Activated CD4-positive, alpha-beta T cell treated with anti-CD3 and anti-CD28 coated beads, Interleukin-10, Interleukin-2, amounts not matched to agents 100 ng/mL and 50 ng/mL, durations not matched to agents 16 hours and 8 hours (primary cell): ENCODE results near the gene EFCAB8.
A peak's percentile ranks its signal among the peaks of the same experiment; 100 is the strongest.
"Not testable (repeated sequence)": the region's sequence is repeated elsewhere in the genome, so short reads cannot be mapped to it uniquely, and the experiment has no call there.

Experiments
- DNase-seq: peaks from one replicate; pipeline ENCODE4 v3.0.0-alpha.2; 2020

EFCAB8 gene

DNA sequence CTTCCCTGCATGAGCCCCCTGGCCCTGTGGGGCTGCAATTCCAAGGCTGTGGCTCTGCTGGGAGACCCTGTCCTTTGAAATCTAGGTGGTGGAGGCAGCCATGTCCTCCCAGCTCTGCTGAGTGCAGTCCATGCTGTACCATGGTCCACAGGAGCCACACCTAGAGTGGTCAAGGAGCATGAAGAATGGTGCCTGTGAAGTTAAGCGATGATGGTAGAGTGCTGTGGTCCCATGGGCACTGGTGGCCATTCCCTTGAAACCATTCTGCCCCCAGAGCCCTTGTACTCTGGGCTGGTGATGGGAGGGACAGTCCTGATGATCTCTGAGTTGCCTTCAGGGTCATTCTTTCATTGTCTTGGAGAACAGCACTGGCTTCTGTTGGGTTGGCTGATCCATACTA is 55.3 kb downstream of the EFCAB8 start:
- no peak for DNase-seq

DNA sequence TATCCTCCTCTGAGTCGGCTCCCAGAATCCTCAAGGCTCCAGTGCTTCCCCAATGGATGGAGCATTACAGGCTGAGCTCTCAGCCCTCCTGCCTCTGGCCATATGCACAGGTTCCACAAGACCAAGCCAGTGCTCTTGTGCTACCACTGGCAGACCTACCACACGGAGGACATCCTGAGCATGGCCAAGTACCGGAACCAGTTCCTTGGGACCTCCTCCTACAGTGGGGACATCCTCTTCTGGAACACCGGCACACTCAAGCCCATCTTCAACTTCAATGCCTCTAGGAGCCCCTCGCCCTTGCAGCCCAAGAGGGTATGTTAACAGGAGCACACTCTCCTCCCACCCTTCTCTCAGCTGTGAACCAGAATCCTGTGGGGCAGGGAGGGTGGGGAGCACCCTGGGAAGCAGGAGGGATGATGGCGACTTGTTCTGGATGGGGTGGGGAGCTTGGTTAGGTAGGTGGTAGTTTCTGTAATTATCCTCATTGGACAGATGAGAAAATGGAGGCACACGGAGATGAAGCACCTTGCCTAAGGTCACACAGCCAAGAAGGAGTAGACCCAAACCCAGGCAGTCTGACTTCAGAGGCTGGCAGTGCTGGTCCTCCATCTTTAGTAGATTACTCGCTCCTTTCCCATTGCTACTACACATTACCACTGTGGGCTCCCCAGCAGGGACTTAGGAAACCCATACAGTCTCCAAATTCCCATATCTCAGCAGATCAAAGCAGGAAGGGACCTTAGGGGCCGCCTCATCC is 58.6 kb downstream of the EFCAB8 start:
- DNase-seq: no peak

DNA sequence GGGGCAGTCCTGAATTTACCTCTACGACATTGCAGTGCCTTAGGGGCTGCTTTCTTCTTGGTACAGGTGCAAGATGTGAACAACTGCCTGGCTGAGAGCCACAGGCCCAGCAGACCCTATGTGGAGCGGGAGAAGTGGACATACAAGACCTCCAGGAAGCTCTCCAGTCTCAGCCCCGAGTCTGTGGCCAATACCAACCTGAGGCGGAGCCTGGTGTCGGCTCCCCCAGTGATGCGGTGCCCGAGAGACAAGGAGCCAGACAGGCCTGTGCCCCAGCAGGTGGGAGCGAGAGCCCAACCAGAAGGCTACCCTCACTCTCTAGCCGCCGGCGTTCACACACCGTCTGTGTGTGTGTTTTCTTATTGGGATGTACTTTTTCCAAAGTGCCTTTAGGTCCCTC is 59.6 kb downstream of the EFCAB8 start:
- DNase-seq: no peak

DNA sequence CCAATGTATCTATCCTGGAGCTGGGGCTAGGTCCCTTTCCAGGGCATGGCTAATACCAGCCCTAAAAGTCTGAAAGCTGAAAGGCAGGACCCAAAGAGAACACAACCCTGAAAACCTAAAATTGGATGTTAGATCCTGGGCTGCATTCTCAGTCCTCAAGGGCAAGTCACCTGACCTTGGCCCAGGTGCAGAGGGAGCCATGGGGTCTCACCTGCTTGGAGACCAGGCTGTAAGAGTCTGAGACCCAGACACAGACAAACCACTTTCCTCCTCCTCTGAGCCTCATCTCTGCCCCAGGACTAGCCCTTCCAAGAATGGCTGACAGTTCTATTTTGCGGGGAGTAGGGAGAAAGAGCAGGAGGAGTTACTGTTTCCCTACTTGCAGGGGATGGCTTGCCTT is 60.0 kb downstream of the EFCAB8 start:
- DNase-seq: no peak

DNA sequence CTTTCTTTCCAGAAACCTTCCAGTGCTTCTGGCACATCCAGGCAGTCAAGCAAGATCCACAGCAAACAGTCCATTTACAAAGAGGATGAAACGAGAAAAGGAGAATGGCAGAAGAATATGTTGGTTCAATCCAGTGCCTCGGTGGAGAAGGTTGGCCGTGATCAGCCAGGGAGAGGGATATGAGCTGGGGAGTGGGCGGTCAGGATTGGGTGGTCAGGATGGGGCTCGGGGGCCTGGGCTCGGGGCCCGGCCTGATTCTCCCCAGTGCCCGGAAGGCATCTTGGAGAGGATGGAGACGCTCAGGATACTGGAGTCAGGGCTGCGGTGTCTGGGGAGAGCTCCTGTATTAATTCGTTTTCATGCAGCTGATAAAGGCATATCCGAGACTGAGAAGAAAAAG is 61.3 kb downstream of the EFCAB8 start:
- no peak for DNase-seq

DNA sequence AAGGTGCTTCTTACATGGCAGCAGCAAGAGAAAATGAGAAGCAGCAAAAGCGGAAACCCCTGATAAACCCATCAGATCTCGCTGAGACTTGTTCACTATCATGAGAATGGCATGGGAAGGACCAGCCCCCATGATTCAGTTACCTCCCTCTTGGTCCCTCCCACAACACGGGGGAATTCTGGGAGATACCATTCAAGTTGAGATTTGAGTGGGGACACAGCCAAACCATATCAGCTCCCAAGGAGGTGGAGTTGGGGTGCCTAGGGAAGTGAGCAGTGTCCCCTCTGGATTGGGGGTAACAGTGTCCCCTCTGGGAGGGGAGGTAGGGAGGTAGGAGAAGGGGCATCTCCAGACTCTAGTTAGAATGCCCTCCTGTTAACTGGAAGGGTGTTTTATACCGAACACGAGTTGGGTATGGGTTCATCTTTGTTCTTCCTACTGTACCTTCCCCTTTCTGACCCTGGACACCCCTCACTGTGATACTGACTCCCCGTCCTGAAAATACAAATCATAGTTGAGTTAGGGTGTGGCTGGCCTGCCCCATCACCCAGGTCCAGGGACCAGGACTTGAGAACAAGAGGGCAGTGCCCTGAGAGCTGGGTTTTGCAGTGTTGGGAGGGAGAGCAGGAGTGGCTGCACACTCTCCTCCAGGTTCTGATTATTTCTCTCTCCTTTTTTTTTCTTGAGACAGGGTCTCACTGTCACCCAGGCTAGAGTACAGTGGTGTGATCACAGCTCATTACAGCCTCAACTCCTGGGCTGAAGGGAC is 62.0 kb downstream of the EFCAB8 start:
- DNase-seq: no peak

DNA sequence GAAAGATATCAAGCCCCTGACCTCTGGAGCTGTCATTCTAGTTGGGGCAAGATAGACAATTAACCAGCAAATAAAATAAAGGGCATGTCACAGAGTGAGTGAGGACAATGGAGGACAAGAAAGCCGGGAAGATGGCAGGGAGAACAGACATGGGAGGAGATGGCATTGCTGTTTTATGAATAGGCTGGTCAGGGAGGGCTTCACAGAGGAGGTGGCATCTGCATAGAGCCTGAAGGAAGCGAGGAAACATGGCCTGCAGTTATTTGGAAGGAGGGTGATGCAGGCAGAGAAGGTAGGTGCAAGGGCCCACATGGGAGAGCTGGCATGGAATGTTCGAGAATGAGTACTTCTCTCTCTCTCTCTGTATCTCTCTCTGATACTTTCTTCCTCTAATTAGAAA is 63.7 kb downstream of the EFCAB8 start:
- DNase-seq: no peak

DNA sequence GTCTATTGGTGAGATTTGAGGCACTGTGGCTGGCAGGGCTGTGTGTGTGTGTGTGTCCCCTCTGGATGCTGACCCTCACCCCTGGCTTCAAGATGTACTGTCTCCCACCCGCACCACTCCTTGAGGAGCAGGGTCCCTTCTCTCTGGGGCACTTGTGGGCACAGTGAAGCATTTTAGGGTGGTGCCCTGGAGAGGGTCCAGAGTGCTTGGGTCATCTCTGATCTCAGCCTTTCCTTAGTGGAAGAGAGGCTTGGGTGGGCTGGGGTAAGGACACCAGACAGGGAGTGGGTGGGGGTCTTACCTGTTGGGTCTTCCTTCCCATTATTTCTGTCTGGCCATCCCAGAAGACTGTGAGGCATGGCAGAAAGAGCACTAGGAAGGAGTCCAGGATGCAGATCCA is 66.1 kb downstream of the EFCAB8 start:
- no peak for DNase-seq

DNA sequence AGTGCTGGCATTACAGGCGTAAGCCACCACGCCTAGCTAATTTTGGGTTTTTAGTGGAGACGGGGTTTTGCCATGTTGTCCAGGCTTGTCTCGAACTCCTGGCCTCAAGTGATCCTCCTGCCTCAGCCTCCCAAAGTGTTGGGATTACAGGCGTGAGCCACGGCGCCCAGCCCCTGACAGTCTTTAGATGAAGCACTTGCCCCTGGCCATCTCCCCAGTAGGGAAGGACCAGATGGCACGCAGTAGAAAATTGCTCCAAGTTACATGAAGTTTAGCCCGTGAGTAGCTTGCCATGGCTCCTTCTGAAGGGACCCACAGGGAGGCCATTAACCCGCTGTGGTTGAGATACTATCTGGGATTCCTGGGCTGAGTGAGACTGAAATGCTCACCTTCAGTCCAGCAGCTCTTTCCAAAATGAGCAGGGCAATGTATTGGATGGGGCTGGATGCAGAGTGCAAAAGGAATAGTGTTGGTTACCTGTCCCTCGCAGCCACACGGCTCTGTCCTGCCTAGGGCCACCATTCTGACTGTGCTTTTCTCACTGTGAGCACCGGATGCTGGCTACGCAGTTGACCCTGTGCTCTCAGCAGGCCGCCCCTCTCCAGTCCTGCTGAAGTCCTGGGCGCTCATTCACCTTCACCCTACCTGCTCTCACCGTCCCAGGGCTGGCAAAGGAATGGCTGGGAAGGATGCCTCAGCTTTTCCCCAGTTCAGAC is 66.9 kb downstream of the EFCAB8 start:
- no peak for DNase-seq

DNA sequence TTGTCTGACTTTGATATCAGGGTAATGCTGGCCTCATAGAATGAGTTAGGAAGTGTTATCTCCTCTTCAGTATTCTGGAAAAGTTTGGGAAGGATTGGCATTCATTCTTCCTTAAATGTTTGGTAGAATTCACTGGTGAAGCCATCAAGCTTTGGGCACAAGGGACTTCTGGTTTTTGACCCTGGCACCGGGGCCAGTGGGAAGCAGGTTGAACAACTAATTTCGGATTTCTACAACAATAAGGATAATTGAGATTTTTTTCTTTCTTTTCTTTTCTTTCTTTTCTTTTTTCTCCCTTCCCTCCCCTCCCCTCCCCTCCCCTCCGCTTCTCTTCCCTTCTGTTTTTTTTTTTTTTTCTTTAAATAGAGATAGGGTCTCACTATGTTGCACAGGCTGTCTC is 70.4 kb downstream of the EFCAB8 start:
- no peak for DNase-seq

DNA sequence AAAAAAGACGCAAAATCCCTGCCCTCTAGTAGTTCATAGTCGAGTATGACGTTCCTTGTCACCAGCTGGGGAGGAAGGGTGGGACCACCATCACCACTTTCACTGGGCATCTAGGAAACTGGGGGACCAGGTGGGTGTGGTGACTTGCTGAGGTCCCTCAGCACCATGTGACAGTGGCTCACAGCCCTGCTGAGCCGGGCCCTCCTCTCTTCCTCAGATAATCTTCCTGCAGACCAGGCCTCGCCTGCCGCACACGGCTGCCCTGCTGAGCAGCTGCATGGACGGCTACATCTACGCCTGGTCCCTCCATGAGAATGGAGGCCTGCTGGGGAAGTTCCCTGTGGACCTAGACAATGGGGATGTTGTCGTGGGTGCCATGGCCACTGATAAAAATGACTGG is 71.5 kb downstream of the EFCAB8 start:
- DNase-seq: no peak

DNA sequence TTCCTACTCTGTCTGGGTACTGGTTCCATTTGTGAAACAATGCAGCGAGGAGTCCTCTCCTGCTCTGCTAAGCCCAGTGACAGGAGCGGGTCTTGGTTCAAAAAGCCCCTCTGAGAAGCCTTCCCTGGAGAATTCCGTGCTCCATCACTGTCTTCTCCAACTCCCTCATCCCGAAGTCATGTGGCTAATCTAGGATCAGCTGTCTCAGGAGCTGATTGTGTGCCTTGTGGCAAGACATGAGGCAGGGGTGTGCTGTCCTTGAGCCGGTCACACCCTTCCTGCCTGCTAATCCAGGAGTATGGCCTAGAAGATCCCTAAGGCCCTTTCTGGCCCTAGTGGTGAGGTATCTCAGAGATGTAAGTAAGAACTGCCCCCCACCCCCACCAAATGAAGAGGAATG is 72.0 kb downstream of the EFCAB8 start:
- DNase-seq: no peak

DNA sequence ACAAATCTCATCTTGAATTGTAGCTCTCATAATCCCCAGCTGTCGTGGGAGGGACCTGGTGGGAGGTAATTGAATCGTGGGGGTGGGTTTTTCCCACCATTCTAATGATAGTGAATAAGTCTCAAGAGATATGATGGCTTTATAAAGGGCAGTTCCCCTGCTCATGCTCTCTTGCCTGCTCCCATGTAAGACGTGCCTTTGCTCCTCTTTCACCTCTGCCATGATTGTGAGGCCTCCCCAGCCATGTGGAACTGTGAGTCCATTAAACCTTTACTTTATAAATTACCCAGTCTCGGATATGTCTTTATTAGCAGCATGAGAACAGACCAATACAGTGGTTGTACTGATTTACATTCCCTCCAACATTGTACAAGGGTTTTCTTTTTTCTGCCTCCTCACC is 75.9 kb downstream of the EFCAB8 start:
- DNase-seq: no peak

DNA sequence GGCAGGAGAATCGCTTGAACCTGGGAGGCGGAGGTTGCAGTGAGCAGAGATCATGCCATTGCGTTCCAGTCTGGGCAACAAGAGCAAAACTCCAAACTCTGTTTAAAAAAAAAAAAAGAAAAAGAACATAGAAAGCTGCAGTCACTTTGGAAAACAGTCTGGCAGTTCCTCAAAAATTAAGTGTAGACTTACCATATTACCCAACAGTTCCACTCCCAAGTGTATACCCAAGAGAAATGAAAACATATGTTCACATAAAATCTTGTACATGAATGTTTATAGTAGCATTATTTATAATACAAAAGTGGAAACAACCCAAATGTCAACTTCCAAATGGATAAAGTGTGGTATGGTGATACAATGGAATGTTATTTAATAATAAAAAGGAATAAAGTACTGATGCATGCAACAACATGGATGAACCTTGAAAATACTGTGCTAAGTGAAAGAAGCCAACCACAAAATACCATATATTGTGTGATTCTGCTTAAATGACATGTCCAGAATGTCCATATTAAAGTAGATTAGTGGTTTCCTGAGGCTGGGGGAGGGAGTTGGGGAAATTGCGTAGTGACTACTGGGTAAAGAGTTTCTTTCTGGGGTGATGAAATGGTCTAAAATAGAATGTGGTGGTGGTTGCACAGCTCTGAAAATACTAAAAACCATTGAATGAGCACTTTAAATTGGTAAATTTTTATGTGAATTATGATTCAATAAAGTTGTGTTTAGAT is 82.6 kb downstream of the EFCAB8 start:
- no peak for DNase-seq

DNA sequence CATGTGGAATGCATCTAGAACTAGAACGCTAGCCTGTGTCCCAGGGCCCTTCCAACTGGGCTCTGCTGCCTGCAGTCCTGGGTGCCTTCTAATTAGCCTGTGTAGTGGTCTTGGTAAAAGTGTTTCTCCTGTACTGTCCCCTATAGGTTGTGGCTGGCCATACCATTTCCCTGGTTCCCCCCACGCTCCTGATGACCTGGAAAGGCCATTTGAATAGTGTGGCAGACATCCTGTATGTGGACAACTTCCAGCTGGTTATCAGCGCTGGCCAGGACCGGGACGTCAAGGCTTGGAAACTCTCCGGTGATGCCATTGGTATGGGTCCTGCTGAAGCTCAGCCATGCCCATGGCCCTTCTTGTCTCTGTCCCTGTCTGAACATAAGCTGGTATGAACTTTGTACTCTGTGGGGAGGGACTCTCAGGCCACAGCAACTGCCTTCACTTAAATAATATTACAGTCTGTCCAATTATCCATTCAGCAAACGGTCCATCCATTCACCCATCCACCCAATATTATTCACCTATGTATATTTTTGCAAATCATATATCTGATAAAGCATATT is 84.8 kb downstream of the EFCAB8 start:
- no peak for DNase-seq

DNA sequence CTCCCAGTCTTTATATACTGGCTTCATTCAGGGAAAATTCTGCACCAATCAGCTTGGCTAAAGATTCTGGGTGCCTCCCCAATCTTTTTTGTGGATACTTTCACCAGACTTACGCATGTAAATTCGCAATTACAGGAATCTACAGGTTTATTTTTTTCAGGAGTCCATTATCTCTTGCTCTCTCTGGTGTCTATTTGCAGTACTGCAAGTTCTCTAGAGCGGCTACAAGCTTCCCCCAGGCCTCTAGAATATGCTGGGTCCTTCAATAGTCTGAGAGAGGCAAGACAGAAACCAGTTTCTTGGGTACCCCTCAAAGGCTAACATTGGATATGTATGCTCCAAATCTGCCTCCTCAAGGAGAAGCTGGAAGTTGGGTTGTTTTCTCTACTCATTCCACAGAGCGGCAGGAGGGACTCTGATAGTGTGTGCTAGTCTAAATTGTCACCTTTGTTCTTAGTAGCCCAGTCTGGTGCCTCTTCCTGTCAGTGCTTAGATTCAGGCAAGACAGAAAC is 87.0 kb downstream of the EFCAB8 start:
- DNase-seq: peak; percentile 51

DNA sequence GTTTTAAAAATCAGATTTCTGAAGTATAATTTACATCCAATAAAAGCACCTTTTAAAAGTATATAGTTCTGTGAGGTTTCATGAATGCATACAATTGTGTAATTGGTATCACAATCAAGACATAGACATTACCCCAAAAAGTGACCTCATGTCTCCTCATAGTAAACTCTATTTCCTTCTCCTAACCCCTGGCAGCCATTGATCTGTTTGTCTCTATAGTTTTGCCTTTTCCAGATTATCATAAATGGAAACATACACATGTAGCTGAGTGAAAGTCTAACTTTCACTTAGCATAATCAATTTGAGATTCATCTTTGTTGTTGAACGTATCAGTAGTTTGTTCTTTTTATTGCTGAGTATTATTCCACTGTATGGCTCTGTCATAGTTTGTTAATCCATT is 87.9 kb downstream of the EFCAB8 start:
- no peak for DNase-seq

DNA sequence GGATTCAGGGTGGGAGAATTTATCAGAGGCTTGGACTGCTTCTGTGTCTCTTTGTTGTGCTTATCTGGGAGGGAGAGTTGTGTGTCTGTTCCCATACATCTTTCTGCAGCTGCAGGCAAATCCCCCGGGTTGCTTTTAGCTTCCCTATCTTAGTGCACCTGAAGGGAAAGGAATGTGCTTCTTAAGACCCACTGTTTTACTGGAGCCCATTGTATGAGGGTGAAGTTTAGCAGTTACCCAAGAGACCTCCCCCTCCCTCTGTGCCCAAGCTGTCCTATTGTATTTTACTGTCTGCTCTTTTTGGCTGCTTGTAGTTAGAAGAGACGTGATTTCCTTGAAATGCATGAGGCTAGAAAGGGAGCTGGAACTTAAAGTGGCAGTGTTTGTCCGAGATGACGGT is 91.8 kb downstream of the EFCAB8 start:
- DNase-seq: not testable (repeated sequence)

DNA sequence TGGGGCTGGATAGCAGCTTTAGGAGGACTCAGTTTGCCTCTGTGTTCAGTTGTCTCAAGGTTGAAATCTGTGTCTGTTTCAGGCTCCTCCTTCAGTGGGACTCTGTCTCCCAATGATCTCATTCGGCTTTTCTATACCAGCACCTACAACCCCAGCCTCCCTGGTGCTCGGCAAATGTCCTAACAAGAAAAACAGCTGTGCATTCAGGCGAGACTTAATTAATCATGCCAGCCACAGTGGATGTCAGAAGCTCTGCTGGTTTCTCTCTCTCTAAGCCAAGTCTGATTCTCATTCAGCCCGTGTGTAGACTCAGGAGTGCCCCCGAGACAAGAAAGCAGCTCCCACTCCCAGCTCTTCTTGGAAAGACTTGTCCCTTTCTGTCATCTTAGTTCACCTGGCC is 98.7 kb downstream of the EFCAB8 start:
- DNase-seq: no peak

DNA sequence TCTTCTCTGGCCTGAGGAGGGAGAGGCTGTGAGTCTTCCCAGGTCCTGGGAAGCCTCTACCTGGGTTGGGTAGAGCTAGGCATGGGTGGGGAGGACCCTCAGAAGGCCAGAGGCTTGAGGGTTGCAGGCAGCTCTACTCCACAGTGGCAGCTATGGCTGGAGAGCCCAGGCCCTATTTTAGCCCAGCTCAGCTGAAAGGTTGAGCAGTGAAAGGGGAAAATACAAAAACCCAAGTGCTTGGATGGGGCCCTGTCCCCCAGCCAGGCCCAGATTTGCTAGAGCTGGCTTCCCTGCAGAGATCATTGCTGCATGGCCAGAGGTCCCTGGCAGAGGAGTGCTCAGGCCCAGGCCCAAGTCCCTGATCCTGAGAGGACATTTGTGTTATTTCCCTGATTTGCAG is 99.9 kb downstream of the EFCAB8 start:
- no peak for DNase-seq

DNA sequence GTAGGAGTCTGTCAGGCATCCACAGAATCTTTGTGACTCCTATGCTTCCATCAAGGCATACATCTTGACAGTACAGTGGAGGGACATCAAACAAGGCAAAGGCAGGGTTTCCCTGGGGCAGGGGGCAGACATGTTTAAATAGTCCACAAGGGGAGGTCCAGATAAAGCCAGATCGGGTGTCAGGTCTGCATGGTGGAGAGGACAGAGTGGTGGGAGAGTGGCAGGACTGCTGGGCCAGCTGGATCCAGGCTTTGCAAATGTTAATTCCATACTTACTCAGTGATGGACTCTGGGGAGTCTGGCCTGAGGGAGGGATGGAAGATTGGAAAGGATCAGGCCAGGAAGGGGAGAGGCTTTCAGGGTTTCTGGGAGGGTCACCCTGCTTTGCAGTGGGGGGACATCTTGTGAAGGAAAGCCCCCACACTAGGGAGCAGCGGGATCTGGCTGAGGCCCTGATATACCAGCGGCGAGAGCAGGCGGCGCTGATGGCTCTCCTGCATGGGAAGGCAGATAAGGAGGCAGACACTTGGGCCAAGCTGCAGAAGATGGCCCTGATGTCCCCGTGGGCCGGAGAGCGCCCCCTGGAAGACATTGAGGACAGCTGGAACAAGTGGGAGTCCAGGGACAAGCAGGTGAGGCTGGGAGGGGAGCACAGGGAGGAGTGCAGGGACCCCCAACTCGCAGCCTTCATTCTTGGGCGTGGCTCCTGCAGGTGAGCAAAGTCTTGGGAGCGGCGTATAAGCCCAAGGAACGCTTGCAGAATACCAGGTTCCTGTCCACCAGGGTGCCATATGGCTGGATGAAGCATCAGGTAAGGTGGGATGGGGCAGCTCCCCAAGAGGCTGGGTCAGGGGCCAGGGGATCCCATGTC is 100.9 kb downstream of the EFCAB8 start:
- DNase-seq: no peak

DNA sequence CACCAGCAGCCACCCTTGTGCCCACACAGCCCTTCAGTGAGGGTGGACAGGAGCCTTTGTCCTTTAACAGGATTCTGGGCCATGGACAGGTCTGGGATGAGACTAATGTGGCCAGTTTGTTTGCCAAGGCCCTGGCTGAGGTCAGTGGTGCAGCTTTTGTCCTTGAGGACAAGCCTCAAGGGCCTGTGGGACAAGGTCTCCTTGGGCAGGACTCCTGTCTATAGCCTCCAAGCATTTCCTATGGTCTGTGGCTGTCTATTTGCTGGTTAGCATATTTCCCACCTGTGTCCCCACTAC is 101.4 kb downstream of the EFCAB8 start:
- no peak for DNase-seq
